Brain microvascular endothelial cell (primary cell): ENCODE results near the gene SLC27A1.

Experiments
- DNase-seq: peaks from one replicate; pipeline ENCODE4 v3.0.0-alpha.2; 2020
- H3K27ac ChIP-seq: fragments of 250-450 bp; sonication (Bioruptor Pico); 2 replicates; pipeline ENCODE4 v1.5.1; 2020; ENCODE audit warnings: mild to moderate bottlenecking, moderate library complexity
- H3K27me3 ChIP-seq: fragments of 250-450 bp; sonication (Bioruptor Pico); replicated peaks from 2 replicates; pipeline ENCODE4 v1.5.1; 2020; ENCODE audit warnings: mild to moderate bottlenecking
- H3K36me3 ChIP-seq: fragments of 250-450 bp; sonication (Bioruptor Pico); replicated peaks from 2 replicates; pipeline ENCODE4 v1.5.1; 2020; ENCODE audit warnings: mild to moderate bottlenecking
- H3K4me3 ChIP-seq: 2 replicates; pipeline ENCODE4 v1.5.1; 2011; ENCODE audit warnings: low read depth, mild to moderate bottlenecking, control low read depth, low read length, moderate library complexity
- CTCF ChIP-seq: IDR thresholded peaks from 2 replicates; pipeline ENCODE4 v1.5.1; 2011; ENCODE audit warnings: low read depth, mild to moderate bottlenecking, moderate library complexity, low read length, control low read depth, inconsistent platforms; ENCODE audit errors: missing control alignments
- in situ Hi-C: cut with HindIII; loops from 2 replicates; pipeline ENCODE4 v1.10.0; 2017; ENCODE audit warnings: low sequenced_read_pairs, low pct_ligation_motif_present

The SLC27A1 gene

GRCh38 chr19:17481986-17482385 is 11.7 kb downstream of the SLC27A1 start:
- in situ Hi-C loops: no loop called here

GRCh38 chr19:17482877-17483604 is 12.7 kb downstream of the SLC27A1 start:
- H3K27me3 ChIP-seq: no peaks in the 10 kb centered on the region
- DNase-seq: no peak
- no peak overlapping the region for H3K27ac ChIP-seq
- H3K36me3 ChIP-seq: no peaks in the 10 kb centered on the region
- TF ChIP-seq CTCF: no peak
- H3K4me3 ChIP-seq: no peak overlapping the region
- in situ Hi-C loops: no loop called here

More at GRCh38 chr19:17481986-17482385, 11.7 kb downstream of the SLC27A1 start:
- H3K4me3 ChIP-seq: no peak overlapping the region
- H3K27me3 ChIP-seq: no peaks in the 10 kb centered on the region
- H3K27ac ChIP-seq: no peak overlapping the region
- no peak for DNase-seq
- H3K36me3 ChIP-seq: no peaks in the 10 kb centered on the region
- no peak for TF ChIP-seq CTCF

- H3K4me3 ChIP-seq: no peak overlapping the region
- no peaks in the 10 kb centered on the region for H3K36me3 ChIP-seq
- no peak for TF ChIP-seq CTCF
- no peaks in the 10 kb centered on the region for H3K27me3 ChIP-seq
- no peak for DNase-seq
- no peak overlapping the region for H3K27ac ChIP-seq
- in situ Hi-C loops: no loop called here
These were observed 13.3 kb downstream of the SLC27A1 start for GRCh38 chr19:17483605-17484002.

- H3K27me3 ChIP-seq: no peaks in the 10 kb centered on the region
- no peak for DNase-seq
- no peak overlapping the region for H3K27ac ChIP-seq
- TF ChIP-seq CTCF: no peak
- H3K4me3 ChIP-seq: no peak overlapping the region
- in situ Hi-C loops: no loop called here
- no peaks in the 10 kb centered on the region for H3K36me3 ChIP-seq
These were observed 14.3 kb downstream of the SLC27A1 start for GRCh38 chr19:17484520-17485185.

GRCh38 chr19:17486545-17487240 is 16.4 kb downstream of the SLC27A1 start:
- in situ Hi-C loops: no loop called here
- TF ChIP-seq CTCF: no peak
- Histone ChIP-seq H3K27ac (no peak overlapping the region), H3K27me3 (no peaks in the 10 kb centered on the region), H3K4me3 (no peak overlapping the region), H3K36me3 (no peaks in the 10 kb centered on the region)
- no peak for DNase-seq
